Activated naive CD4-positive, alpha-beta T cell treated with anti-CD3 and anti-CD28 coated beads for 36 hours (primary cell): ENCODE measurements around the gene WDR11. TPM values are rescaled to one million over a fixed set of nuclear protein-coding genes. Genes with fewer than 3 reads are reported as not detected.
A peak's percentile ranks its signal among the peaks of the same experiment; 100 is the strongest.

Experiments used
- CTCF ChIA-PET: fragments of 350-600 bp; sonication (Branson Sonifier 250); formaldehyde crosslinking; loops from one replicate; lab custom pipeline; 2021; ENCODE audit warnings: antibody characterized with exemption; lab: Charles Lee
- DNase-seq: peaks from one replicate; pipeline ENCODE4 v3.0.0-alpha.2; 2020
- H3K27ac Mint-ChIP-seq: one replicate; pipeline ENCODE4 v1.8.0; 2021; ENCODE audit warnings: mild to moderate bottlenecking, mixed read lengths
- H3K27me3 Mint-ChIP-seq: one replicate; pipeline ENCODE4 v1.8.0; 2021; ENCODE audit warnings: low read depth, mixed read lengths
- H3K36me3 Mint-ChIP-seq: one replicate; pipeline ENCODE4 v1.8.0; 2021; ENCODE audit warnings: low read depth, mixed read lengths
- H3K4me1 Mint-ChIP-seq: one replicate; pipeline ENCODE4 v1.8.0; 2021; ENCODE audit warnings: low read depth, mixed read lengths
- H3K4me3 Mint-ChIP-seq: one replicate; pipeline ENCODE4 v1.8.0; 2021; ENCODE audit warnings: mild to moderate bottlenecking, moderate library complexity, mixed read lengths
- H3K9me3 Mint-ChIP-seq: one replicate; pipeline ENCODE4 v1.8.0; 2021; ENCODE audit warnings: mixed read lengths
- intact Hi-C: fragments of 100-400 bp; cut with micrococcal nuclease; formaldehyde crosslinking; loops from one replicate; pipeline ENCODE4 v1.15.1; 2023
- total RNA-seq, 2 experiments: library from RNA; stranded (reverse); gene quantifications; one replicate each; pipeline ENCODE4 v1.2.3, GENCODE V29; 2021

Gene WDR11
- total RNA-seq: 10 to 100 TPM; 32.4 to 33.6 TPM

DNA sequence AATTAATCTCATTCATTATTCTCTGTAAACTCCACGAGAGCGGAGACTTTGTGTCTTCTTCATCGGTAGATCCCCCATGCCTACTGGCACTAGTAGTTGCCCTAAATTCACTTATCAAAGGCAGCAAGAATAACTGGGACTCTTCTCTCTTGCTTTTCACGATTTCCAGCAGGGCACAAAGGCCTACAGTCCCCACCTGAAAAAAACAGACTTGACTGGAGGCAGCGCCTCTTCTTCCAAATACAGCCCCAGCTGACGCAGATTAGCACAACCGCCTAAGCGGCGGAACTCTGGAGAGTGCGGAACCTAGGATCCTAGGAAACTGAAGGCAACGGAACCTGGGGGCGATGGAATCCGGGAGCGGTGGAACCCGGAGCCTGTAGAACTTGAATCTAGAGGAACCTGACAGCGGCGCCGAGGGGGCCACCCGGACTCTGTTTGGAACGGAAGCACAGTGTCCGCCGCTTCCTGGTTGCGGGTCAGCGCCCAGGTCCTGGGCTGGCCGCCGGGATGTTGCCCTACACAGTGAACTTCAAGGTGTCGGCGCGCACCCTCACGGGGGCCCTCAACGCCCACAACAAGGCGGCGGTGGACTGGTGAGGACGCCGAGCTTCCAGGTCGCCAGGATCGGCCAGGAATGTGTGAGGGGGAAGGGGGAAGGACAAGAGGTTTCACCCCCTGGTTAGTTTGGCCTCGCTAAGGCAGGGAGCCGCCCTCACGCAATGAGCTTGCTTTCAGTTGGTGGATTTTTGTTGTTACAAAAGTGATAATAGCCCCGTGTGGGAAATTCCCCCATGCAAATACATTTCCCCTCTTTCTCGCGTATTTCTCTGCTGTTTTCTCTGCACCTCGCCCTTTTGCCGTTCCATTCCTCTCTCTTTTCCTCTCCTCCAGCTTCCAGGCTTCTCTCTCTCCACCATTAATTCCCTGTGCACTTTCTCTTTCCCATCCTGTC, at the start of gene WDR11:
Gene WDR11 (plus strand): TSS at position 452 of the 955 bp plus-strand sequence. CDS start 59 bp downstream, at position 511.
- intact Hi-C loops: loop anchor here (1.0 to 10.0 kb wide), 3 partner anchors 901 to 1077 kb away; partner anchors contain the start of genes ATE1 and SEC23IP
- H3K9me3 Mint-ChIP-seq: peaks cover 1% of the 10 kb centered on the region
- peak; percentile 80 for DNase-seq
- H3K36me3 Mint-ChIP-seq: peaks cover 20% of the 10 kb centered on the region
- CTCF ChIA-PET: no interaction called here
- peak within 1 kb of the TSS; percentile 93 for H3K27ac Mint-ChIP-seq
- H3K4me1 Mint-ChIP-seq: peaks cover 42% of the 10 kb centered on the region
- peak within 1 kb of the TSS; percentile 99 for H3K4me3 Mint-ChIP-seq
- H3K27me3 Mint-ChIP-seq: no peaks in the 10 kb centered on the region

DNA sequence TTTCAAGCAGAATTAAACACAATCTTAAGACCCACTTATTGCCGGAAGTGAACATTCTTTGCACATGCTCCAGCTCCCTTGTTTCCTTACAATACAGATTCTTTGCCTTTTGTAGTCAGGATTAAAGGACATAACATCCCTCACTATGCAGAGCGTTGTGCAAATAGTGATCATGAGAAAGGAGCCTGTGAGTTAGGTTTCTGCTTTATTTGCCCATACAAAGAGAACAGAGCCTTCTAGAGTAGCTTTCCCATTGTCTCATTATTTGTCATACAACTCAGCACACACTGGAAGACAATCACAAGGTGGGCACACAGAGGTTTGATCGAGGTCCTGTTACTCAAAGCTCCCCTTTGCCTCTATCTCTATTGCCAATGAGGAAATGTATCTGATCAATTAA, 48.2 kb upstream of the WDR11 start:
- intact Hi-C loops: no loop called here
- Mint-ChIP-seq H3K9me3 (peaks cover 3% of the 10 kb centered on the region), H3K27me3 (no peaks in the 10 kb centered on the region), H3K27ac (no peak overlapping the region), H3K36me3 (no peaks in the 10 kb centered on the region), H3K4me1 (no peaks in the 10 kb centered on the region), H3K4me3 (no peak overlapping the region)
- DNase-seq: no peak
- CTCF ChIA-PET: no interaction called here

DNA sequence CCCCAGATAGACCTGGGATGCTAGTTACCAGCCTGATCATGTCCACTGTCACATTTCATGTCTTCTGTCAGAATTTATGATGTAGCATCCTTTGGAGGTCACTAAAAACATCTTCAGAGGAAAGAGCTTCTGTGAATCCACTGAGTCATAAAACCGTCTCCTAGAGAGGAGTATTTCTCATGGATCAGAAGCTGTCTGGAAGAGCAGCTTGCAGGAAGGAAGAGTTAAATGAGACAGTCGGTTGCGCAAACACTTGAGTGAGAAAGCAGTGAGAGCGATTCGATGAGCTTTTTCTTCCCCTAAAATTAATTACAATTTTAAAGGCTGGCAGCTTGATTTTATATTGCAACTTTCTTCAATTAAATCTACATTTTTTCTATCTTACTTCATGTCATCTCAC, 47.2 kb upstream of the WDR11 start:
- intact Hi-C loops: no loop called here
- DNase-seq: no peak
- Mint-ChIP-seq H3K4me3 (no peak overlapping the region), H3K4me1 (no peaks in the 10 kb centered on the region), H3K27ac (no peak overlapping the region), H3K36me3 (no peaks in the 10 kb centered on the region), H3K27me3 (no peaks in the 10 kb centered on the region), H3K9me3 (no peaks in the 10 kb centered on the region)
- CTCF ChIA-PET: no interaction called here

- DNase-seq: no peak
- Mint-ChIP-seq H3K27ac (no peak overlapping the region), H3K4me1 (no peaks in the 10 kb centered on the region), H3K4me3 (no peak overlapping the region), H3K9me3 (no peaks in the 10 kb centered on the region), H3K27me3 (peaks cover 2% of the 10 kb centered on the region), H3K36me3 (no peaks in the 10 kb centered on the region)
- CTCF ChIA-PET: interaction anchor here (0.6 kb wide), 1 partner anchor 692 kb away, joined by 4 read pairs; no protein-coding TSS in a partner anchor
- intact Hi-C loops: no loop called here
These were observed 45.9 kb upstream of the WDR11 start for GRCh38 chr10:120805014-120805812.

GRCh38 chr10:120806081-120806480, 45.1 kb upstream of the WDR11 start:
- no peak for DNase-seq
- Mint-ChIP-seq H3K4me3 (no peak overlapping the region), H3K36me3 (no peaks in the 10 kb centered on the region), H3K4me1 (no peaks in the 10 kb centered on the region), H3K27me3 (peaks cover 5% of the 10 kb centered on the region), H3K27ac (no peak overlapping the region), H3K9me3 (no peaks in the 10 kb centered on the region)
- CTCF ChIA-PET: no interaction called here
- intact Hi-C loops: no loop called here

GRCh38 chr10:120810298-120810697, 40.9 kb upstream of the WDR11 start:
- H3K9me3 Mint-ChIP-seq: peaks cover 6% of the 10 kb centered on the region
- H3K27me3 Mint-ChIP-seq: peaks cover 15% of the 10 kb centered on the region
- CTCF ChIA-PET: no interaction called here
- H3K4me3 Mint-ChIP-seq: no peak overlapping the region
- no peaks in the 10 kb centered on the region for H3K4me1 Mint-ChIP-seq
- intact Hi-C loops: no loop called here
- H3K36me3 Mint-ChIP-seq: no peaks in the 10 kb centered on the region
- no peak overlapping the region for H3K27ac Mint-ChIP-seq
- no peak for DNase-seq

DNA sequence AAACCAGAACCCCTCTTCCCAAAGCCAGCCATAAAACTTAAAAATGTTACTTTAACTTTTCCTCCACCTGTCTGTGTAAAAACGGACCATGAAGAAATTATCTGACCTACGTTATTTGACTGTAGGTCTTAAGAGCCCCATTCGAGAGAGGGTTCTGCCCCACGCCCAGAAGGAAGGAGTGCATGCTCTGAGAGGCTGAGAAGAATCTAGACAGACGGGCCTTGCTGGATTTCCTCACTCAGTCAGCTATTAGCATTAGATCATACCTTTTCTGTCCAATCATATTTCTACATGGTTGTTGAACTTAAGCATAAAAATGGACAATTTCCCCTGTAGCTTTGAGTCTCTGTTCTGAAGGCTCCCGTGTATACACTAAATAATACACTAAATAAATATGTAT, 38.1 kb upstream of the WDR11 start:
- no peaks in the 10 kb centered on the region for H3K36me3 Mint-ChIP-seq
- H3K27me3 Mint-ChIP-seq: peaks cover 20% of the 10 kb centered on the region
- H3K27ac Mint-ChIP-seq: no peak overlapping the region
- no peak for DNase-seq
- no peak overlapping the region for H3K4me3 Mint-ChIP-seq
- no peaks in the 10 kb centered on the region for H3K4me1 Mint-ChIP-seq
- H3K9me3 Mint-ChIP-seq: peaks cover 6% of the 10 kb centered on the region
- intact Hi-C loops: no loop called here
- CTCF ChIA-PET: no interaction called here

DNA sequence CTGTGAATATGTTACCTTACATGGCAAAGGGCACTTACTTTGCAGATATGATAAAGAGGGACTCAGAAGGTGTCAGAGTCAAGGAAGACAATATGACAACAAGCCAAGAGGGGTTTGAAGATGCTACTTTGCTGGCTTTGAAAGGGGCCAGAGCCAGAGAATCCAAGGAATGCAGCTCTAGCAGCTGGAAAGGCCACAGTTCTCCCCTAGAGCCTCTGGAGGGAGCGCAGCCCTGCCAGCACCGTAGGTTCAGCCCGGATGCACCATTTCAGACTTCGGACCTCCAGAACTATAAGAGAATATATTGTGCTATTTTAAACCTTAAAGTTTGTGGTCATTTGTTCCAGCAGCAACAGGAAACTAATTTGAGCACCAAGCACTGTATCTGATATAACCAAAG, 32.9 kb upstream of the WDR11 start:
- H3K27me3 Mint-ChIP-seq: peaks cover 22% of the 10 kb centered on the region
- H3K4me1 Mint-ChIP-seq: no peaks in the 10 kb centered on the region
- intact Hi-C loops: no loop called here
- CTCF ChIA-PET: no interaction called here
- no peak overlapping the region for H3K27ac Mint-ChIP-seq
- H3K9me3 Mint-ChIP-seq: peaks cover 6% of the 10 kb centered on the region
- DNase-seq: no peak
- H3K4me3 Mint-ChIP-seq: no peak overlapping the region
- no peaks in the 10 kb centered on the region for H3K36me3 Mint-ChIP-seq

DNA sequence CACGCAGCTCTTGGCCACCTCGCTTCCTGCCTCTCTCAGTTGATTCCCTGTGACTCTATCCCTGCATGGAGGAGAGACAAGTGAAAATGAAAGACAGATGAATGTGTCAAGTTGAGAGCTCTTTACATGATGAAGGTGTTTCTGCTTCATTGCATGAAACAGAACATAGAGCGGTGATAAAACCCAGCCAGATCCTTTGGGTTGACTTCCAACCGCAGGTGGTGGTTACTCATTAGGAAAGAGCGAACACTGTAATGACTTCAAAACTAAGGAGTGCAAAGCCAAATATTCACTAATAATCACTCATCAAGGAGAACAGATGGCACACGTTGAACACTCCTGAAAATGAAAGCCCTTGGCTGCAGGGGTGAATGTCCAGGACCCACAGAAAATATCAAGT, 31.8 kb upstream of the WDR11 start:
- intact Hi-C loops: no loop called here
- Mint-ChIP-seq H3K36me3 (no peaks in the 10 kb centered on the region), H3K27me3 (peaks cover 26% of the 10 kb centered on the region), H3K9me3 (peaks cover 6% of the 10 kb centered on the region), H3K4me3 (no peak overlapping the region), H3K4me1 (no peaks in the 10 kb centered on the region), H3K27ac (no peak overlapping the region)
- CTCF ChIA-PET: no interaction called here
- no peak for DNase-seq

DNA sequence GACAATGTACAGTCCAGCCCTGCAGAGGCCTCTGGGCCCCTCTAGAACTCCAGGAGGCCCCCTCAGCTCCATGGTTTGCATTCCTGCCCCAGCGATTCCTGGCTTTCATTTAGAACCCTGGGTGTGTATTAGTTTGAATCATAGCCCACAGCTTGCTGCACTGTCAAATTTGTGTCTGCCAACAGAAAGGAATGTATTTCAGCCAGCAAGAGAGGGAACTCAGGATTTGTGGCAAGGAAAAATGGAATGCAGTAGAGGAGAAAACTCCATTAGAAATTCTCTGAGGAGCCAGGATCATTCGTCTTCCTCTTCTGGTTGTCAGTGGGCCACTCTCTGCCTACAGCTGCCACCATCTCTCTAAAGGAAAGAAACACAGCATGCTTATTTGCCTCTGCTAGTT, 27.9 kb upstream of the WDR11 start:
- Mint-ChIP-seq H3K36me3 (no peaks in the 10 kb centered on the region), H3K27ac (no peak overlapping the region), H3K4me1 (no peaks in the 10 kb centered on the region), H3K27me3 (peaks cover 19% of the 10 kb centered on the region), H3K4me3 (no peak overlapping the region), H3K9me3 (no peaks in the 10 kb centered on the region)
- CTCF ChIA-PET: no interaction called here
- intact Hi-C loops: no loop called here
- no peak for DNase-seq

- Mint-ChIP-seq H3K36me3 (no peaks in the 10 kb centered on the region), H3K9me3 (no peaks in the 10 kb centered on the region), H3K27me3 (peaks cover 12% of the 10 kb centered on the region), H3K27ac (no peak overlapping the region), H3K4me1 (no peaks in the 10 kb centered on the region), H3K4me3 (no peak overlapping the region)
- intact Hi-C loops: no loop called here
- CTCF ChIA-PET: interaction anchor here (1.1 kb wide), 1 partner anchor 8 kb away, joined by 3 read pairs; no protein-coding TSS in a partner anchor
- peak; percentile 25 for DNase-seq
These were observed 26.3 kb upstream of the WDR11 start for GRCh38 chr10:120824881-120825309.
